Anterior cingulate cortex (tissue), 58 donors: Measurements from ENCODE around the gene TOR2A.

Source experiments
- DNase-seq, 58 donors: peaks; one replicate each; lab custom pipeline; 2025; lab: John Stamatoyannopoulos, UW

The TOR2A gene

DNA sequence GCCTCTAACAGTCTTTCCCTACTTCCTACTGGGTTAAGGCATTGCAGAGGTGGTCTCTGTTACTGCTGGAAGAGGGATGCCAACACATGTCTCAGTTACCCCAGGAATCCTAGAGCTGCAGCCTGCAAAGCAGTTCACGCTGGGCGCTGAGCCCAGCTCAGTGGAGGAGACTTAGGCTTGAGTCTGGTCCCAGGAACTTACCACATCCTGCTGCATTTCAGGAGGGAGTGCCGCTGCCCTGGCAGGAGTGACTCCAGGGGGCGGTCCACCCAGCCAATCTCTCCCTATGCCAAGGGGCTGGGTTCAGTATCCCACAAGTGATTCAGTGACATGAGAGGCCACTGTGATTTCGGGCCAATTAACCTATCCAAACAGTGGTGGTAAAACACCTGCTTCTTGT lies 11.7 kb downstream of the TOR2A start:
- no peak for DNase-seq

DNA sequence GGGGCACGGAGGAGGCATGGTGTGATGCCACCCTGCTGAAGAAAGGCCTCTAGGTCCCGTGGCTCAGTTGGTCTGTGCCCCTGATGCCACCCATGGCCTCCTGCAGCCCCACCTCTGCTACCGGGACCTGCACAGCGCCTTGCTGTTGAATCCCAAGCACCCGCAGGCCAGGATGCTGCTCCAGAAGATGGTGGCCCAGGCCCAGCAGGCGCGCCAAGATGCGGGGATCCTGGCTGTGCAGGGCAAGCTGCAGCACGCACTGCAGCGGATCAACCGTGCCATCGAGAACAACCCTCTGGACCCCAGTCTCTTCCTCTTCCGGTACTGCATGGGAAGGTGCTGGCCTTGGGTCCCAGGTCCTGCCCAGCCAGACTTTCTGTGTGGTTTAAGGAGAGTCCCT lies 12.1 kb downstream of the TOR2A start:
- DNase-seq: no peak

DNA sequence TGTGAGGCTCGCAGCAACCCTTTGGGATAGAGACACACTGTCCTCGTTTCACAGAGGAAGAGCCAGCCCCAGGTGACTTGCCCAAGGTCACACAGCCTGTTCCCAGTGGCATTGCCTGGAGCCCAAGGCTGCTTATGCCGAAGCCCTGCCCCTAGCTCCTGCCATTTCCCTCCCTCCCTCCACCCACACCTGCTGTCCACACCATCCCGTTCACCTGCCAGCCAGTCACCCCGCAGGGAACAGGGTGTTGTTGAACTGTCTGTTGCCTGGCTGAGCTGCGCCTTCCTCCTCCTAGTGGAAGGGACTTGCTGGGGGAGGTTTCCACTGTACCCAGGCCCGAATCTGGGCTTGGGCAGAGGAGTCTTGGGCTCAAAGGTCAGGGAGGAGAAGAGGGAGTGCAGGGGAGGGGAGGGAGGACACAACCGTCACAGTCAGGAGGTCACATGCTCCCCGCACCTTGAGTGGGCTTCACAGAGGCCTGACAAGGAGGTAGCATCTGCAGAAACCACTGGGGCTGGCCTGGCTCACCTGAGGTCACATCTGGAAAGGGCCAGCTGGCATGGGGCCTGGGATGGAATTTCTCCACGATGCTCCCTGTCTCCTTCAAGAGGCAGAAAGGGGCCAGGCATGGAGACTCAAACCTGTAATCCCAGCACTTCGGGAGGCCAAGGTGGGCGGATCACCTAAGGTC lies 12.9 kb downstream of the TOR2A start:
- no peak for DNase-seq

DNA sequence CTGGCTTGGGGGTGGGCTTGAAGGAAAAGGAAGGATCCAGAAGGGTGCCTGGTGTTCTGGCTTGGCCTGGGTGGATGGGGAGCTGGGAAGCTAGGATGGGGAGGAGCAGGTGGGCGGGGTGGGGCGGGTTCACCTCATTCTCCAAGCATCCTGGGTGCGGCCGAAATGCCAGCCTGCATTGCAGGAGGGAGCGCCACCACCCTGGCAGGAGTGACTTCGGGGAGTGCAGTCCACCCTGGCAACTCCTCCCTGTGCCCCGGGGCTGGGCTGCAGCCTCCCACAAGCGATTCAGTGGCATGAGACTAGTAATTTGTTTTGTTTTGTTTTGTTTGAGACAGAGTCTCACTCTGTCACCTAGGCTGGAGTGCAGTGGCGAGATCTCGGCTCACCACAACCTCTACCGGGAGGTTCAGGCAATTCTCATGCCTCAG lies 13.7 kb downstream of the TOR2A start:
- DNase-seq: peak in 1 of 58 donors; percentile 29

DNA sequence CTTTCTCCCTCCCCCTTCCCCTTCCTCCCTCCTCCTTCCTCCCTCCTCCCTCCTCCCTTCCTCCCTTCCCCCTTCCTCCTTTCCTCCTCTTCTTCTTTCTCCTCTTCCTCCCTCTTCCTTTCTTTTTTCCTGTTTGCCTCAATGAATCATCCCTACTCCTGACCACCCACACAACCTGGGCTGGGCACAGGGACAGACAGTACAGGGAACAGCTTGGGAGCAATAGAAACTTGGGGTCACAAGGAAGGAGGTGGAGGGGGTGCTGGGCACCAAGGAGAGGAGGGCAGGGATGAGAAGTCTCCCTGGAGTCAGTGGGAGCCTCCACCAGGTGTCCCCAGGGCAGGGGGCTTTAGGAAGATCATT lies 14.2 kb downstream of the TOR2A start:
- no peak for DNase-seq

DNA sequence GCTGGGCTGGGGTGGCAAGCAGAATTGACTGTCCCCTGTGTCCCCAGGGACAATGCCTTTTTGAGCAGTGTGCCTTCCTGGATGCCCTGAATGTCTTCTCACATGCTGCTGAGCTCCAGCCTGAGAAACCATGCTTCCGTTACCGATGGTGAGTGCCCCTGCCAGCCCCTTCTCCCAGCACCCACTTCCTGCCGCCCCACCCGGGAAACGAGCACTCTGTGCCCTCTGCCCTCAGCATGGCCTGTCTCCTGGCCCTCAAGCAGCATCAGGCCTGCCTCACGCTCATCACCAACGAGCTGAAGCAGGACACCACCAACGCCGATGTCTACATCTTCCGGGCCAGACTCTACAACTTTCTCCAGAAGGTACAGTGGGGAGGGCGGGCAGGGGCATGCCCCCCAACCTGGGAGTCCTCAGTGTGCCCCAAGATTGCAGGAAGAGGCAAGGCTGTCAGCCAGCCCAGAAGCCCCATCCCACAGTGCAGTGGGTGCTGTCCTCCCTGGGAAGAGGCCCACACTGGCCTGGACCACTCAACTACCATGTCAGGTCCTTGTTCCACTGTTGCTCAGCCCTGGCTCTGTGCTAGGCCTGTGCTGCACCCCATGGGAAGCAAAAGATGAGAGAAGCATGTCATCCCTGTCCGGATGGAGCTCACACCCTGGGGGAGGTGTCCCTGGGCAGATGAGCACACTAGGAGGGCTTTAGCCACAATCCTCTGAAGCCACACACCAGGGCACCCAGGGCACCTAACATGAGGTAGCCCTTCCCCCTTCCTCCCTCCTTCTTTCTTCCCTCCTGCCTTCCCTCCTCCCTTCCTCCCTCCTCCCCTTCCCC lies 14.8 kb downstream of the TOR2A start:
- peak in 2 of 58 donors; percentile 16 to 18 for DNase-seq

DNA sequence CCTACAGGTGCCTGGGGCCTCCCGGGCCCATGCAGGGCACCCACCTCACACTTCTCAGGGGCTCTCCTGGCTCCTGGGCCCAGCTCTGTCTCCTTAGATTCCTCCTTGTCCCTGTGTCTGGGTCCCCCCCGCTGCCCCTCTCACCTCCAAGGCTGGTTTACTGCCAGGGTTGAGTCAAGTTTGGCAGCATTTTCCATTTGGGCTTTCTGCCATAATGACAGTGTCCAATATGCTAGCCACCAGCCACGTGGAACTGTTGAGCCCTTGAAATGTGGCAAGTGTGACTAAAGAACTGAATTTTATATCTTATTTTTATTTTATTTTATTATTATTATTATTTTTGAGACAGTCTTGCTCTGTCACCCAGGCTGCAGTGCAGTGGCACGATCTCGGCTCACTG lies 17.3 kb downstream of the TOR2A start:
- peak in 6 of 58 donors; percentile 15 to 37 (median 26) for DNase-seq

DNA sequence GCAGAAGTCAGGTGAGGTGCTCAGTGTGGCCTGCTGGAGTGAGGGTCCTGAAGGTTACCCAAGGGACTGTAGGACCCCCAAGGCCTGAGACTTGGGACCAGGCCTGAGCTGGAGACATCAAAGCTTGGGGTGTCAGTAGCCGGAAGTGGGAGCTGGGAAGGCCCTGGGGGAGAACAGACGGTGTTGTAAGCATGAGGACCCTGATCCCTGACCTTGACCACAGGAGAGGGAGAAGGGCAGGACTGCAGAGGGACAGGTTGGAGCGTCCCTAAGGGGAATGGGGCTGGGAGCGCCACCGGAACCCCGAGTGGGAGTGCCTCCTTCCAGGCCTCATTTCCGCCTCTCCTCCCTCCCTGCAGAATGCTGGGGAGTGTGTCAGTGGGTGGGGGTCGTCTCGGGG lies 18.7 kb downstream of the TOR2A start:
- DNase-seq: no peak

DNA sequence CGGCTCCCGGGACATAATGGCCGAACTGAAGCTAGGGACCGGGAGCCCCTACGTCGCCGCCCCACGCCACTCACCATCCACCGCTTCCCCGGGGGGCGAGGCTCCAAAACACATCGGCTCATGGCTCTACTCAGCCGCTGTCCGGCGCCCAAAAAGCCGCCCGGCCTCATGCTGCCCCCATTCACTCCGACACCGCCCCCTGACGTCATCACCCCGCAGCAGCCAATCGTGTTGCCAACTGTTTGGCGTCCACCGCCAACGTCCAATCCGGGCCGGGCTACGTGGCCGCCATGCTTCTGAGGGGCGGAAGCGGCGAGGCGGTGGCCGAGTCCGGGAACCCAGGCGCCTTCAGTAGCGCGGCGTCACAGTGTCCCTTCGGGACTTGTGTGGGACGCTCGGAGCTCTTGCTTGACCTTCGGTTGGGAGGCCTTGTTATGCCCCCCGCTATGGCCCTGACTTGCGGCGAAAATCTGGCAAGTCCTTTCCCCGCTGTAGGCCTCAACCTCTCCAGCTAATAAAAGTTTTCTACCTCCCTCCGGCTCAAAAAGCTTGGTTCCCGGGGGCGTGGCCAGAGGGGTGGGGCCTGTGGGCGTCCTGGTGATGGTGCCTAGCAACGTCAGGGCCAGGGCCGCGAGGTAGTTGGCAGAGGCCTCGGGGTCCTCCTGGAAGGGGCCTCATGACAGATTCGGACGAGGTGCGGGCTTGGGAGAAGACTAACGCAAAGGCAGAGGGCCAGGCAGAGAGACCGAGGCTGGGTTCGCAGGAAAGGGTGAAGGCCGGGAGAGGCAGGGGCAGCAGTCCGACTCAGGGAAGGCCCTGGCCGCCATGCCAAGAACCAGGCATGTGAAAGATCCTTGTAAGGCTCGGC lies 19.4 kb downstream of the TOR2A start, which contains the start of the genes PTRH1 and TTC16:
Gene PTRH1 (minus strand): TSS at position 194 of the 868 bp plus-strand sequence. CDS start 24 bp downstream, at position 170.
Gene TTC16 (plus strand): TSS at position 610 of the 868 bp plus-strand sequence. CDS start 67 bp downstream, at position 677.
- peak; percentile 77 to 98 (median 94) for DNase-seq

DNA sequence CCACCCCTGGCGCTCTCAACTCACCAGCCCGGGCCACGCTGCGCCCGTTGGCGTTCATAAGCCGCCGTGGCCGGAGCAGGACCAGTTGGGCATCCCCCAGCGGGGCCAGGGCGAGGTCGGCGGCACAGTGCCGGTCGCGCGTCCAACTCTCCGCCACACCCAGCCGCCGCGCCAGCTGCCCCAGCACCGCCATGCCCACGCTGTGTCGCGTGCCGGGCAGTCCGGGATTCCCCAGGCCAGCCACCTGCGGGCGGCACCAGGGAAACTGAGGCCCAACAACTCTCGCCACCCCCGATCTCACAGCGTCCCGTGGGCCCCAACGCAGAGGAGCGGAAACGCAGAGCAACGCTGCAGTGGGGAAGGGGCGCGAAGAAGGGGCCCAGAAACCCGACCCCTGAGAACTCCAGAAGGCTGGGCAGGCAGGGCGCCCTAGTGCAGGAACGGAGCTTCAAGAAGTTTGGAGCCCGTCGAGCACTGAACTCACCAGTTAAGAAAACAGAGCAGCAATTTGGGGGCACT lies 20.1 kb downstream of the TOR2A start:
- DNase-seq: no peak

DNA sequence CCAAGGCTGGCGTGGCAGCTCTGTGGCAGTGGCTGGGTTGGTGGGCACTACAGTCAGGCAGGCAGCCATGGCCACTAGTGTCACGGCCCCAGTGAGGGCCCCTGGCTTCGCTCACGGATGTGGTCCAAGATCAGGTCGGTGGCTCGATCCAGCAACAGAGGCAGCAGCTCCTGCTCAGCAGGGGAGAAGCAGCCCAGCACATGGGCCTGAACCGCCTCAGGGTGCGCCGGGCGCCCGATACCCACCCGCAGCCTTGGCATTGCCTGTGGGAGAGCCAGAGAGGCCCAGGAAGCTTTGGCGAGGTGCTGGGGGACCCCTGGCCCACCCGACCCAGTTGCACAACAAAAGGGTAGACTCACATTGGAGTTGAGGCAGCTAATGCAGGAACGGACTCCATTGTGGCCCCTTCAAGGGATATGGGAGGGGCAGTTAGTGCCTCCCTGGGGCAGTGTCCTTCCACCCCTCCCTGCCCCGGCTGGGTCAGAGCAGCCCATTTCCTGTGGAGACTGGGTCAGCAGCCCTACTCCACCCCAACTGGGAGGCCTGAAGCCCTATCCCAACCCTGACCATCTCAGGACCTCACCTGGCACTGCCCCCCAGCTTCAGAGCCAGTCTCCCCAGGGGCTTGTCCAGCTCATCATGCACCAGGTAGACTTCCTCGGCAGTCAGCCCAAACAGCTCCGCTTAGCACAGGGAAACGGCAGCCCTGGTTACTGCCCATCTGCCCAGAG lies 20.9 kb downstream of the TOR2A start:
- DNase-seq: no peak

DNA sequence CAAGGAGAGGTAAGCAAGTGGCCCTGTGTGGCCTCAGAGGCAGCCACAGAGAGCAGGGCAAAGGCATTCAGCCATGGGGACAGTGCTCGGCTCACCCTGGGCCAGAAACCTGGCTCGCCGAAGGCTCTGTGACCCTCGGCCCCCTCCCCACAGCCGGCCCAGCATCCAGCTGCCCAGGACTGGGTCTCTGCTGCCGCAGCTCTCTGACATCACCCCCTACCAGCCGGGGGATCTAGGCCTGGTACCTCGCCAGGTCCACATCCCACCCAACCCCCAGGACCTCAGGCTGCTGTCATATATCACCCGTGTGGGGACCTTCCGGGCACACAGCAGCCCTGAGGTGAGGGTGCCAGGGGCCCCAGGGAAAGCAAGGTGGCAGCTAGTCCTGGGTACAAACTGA lies 22.2 kb downstream of the TOR2A start:
- DNase-seq: no peak

DNA sequence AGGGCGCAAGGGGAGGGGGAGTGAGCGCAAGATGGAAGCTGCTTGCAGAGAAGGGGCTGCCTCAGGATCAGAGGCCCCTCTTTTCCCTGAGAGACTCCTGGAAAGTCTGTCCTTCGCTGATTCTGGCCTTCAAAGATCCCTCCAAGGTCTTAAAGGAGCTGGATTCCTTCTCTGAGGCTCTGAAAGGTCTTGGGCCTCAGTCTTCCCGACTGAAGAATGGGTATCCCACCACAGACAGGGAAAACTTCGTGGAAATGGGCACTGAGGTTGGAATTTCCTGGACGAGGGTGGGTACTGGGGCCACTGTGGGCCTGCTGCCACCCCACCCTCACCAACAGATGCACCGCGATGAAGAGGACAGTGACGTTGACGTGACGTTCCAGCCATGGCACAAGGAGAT lies 22.7 kb downstream of the TOR2A start:
- DNase-seq: no peak

DNA sequence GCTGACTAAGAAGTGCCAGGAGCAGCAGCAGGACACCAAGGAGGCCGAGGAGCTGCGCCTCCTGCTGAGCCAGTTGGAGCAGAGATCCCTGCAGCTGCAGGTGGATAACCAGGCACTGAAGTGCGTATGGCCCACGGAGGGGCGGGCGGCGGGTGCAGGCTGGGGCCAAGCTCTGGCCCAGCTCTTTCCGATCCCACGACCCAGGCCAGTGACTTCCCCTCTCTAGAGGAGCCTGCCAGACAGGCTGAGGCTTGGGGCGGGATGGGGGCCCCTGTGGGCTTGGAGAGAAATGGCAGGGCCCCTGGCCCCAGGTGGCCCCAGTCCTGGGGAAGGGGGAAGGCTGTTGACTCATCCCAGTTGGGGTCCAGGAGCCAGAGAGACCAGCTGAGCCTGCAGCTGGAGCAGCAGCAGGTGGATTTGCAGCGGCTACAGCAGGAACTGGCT lies 23.2 kb downstream of the TOR2A start:
- DNase-seq: no peak

DNA sequence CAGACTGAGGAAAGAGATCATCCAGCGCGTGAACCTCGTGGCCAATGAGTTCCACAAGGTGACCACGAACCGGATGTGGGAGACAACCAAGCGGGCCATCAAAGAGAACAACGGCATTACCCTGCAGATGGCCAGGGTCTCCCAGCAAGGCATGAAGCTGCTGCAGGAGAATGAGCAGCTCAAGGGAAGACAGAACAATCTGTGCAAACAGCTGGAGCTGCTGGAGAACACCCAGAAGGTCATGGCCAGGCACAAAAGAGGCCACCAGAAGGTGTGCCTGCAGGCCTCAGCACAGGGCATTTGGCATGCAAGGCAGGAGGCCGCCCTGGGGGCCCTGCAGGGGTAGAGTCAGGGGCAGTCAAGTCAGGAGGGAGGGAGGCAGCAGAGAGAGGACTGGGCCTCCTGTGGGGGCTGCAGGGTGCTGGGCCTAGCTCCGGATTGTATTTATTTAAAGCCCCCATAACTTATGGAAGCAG lies 23.8 kb downstream of the TOR2A start:
- no peak for DNase-seq

DNA sequence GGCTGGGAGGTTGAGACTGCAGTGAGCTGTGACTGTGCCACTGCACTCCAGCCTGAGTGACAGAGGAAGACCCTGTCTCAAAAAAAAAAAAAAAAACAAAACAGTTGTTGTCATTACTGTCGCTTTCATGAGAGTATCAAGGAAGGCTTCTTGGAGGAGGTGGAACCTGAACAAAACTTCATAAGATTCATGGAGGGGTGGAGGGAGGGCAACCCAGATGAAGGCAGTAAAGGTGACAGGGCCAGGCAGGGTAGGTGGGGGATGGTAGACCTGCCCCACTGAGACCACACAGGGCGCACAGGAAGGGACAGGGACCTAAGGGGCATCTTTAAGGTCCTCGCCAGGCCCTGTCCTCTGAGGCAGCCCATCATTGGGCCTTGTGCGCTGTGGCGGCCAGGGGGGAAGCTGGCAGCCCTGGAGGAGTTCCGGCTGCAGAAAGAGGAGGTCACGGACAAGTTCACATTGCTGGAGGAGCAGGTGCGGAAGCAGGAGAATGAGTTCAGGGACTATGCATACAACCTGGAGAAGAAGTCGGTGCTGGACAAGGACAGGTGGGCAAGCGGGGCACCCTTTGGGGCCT lies 24.8 kb downstream of the TOR2A start:
- DNase-seq: no peak

DNA sequence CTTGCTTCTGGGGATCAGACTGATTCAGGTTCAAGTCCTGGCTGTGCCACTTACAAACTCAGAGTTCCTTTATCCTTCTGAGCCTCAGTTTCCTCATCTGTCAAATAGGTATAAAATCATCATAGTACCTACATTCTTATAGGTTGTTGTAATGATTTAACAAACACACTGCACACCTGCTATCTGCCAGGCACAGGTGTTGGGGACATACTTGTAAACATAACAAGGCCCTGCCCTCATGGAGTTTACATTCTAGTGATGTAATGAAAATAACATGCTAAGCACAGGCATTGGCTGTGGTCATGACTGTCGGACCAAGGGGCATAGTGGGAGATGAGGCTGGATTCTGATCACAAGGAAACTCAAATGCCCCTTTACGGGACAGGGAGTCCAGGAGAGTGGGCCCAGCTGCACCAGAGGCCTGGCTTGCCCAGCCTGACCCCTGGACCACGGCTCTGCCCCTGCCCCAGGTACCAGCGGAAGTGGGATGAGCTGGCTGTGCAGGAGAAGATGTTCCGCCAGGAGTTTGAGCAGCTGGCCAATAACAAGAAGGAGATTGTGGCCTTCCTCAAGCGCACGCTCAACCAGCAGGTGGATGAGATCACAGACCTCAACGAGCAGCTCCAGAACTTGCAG lies 26.0 kb downstream of the TOR2A start:
- no peak for DNase-seq

DNA sequence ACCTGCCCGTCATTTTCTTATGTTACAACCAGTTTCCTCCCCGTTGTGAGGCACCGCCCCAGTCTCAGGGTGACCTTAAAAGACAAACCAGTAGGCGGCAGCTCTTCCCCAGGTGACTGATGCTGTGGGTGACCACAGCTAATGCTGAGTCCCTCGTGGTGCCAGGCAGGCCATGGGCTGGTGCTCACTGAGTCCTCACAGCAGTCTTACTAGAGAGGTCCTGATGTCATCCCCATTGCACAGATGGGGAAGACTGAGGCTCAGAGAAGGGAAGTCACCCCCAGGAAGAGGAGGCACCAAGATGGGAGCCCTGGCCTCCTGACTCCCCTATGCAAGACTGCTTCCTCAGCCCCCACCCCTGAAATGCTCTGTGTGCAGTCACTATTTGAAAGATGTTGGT lies 27.3 kb downstream of the TOR2A start:
- no peak for DNase-seq

DNA sequence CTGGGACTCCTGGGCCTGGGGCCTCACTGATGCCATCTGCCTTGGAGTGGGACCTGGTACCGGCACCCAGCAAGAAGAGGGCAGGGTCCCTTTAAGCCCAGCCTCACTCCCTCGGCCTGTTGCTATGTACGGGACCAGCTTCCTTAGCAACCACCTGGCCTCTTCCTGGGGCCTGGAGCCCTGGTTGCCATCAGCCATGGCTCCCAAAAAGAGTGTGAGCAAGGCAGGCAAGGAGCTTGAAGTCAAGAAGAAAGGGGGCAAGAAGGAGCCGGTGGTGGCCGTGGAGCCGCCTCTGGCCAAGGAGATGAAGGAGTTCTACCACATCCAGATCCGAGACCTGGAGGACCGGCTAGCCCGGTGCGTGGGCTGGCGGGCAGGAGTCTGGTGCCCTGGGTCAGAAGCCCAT lies 28.3 kb downstream of the TOR2A start, which contains the start of gene CFAP157:
Gene CFAP157 (plus strand): TSS at position 153 of the 406 bp plus-strand sequence. CDS start 44 bp downstream, at position 197.
- no peak for DNase-seq
